ENCODE data around the gene INPP5A.

DNA sequence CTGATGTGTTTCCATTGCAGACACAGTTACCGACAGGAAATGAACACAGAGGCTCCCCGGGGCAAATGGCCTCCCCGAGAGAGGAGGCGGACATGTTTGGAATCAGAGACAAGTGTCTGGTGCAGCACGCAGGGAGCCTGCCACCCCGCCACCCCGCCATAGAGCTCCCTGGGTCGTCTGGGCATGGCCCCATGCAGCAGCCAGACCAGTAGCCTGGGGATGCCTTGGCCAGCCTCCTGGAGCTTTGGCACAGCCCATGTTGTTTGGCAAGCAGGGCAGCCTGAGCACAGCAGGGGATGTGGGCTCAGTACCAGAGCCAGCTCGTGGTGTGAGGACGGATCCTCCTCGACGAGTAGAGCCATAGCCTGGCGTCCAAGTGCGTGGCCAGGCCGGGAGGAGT is 167.6 kb downstream of the INPP5A start:
- TF ChIP-seq, protein P1, sequence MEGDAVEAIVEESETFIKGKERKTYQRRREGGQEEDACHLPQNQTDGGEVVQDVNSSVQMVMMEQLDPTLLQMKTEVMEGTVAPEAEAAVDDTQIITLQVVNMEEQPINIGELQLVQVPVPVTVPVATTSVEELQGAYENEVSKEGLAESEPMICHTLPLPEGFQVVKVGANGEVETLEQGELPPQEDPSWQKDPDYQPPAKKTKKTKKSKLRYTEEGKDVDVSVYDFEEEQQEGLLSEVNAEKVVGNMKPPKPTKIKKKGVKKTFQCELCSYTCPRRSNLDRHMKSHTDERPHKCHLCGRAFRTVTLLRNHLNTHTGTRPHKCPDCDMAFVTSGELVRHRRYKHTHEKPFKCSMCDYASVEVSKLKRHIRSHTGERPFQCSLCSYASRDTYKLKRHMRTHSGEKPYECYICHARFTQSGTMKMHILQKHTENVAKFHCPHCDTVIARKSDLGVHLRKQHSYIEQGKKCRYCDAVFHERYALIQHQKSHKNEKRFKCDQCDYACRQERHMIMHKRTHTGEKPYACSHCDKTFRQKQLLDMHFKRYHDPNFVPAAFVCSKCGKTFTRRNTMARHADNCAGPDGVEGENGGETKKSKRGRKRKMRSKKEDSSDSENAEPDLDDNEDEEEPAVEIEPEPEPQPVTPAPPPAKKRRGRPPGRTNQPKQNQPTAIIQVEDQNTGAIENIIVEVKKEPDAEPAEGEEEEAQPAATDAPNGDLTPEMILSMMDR (IDR thresholded peaks at IDR 0.05; ENCODE audit: low read depth, low read length, poor library complexity, severe bottlenecking) = no peak
- no peak for TF ChIP-seq EZH2phosphoT487 (IDR thresholded peaks at IDR 0.05; ENCODE audit: borderline replicate concordance, low read length)

Measured in DOHH2 (cell line).